ENCODE data around the gene PCDHGA1.

- no peak for TF ChIP-seq CTCF (IDR thresholded peaks at IDR 0.05 in 4 of 5, conservative IDR thresholded peaks at IDR 0.05 in 1 of 5)
- TF ChIP-seq POLR2A (IDR thresholded peaks at IDR 0.05), result no peak
Measured at GRCh38 chr5:141523991-141524390, 193.7 kb downstream of the PCDHGA1 start.
